PC-9 (cell line): ENCODE measurements around the gene UGT1A5.

Source experiments
- CTCF ChIP-seq: fragments of 200-600 bp; sonication (generic); conservative IDR thresholded peaks from 2 replicates; pipeline ENCODE4 v1.6.1; 2017; ENCODE audit warnings: mixed run types, antibody characterized with exemption, mild to moderate bottlenecking, moderate library complexity
- EZH2 ChIP-seq: fragments of 200-600 bp; sonication (generic); IDR thresholded peaks from 2 replicates; pipeline ENCODE4 v1.8.0; 2017; ENCODE audit warnings: antibody characterized with exemption, low read depth

DNA sequence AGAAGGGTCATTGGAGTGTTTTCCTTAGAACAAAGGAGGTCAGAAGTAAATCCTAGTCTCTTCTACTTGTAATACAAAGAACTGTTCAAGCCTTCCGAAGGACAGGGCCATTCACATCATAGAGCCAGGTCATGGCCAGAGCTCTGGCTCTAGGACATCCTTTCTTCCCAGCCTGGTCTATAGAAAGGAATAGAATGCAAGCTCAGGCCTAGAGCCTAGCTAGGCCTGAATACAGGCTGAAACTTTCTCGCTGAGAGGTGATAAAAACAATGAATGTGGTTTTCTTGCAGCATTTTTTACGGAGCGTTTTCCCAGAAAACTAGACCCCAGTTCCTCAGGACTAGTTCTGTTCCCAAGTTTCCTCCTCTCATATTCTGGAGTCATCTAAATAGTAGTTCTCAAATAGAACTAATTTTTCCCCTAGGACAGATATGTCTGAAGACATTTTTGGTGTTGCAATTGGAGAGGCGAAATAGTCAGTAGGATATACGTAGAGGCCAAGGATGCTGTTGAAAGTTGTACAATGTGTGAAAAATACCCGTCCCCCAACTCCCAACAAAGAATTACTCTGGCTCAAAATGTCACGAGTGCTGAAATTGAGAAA is 13.2 kb upstream of the UGT1A5 start:
- no peak for TF ChIP-seq CTCF
- no peak for TF ChIP-seq EZH2
